OCI-LY1 (cell line): ENCODE data around the gene CRP.
"Not testable (repeated sequence)": the region's sequence is repeated elsewhere in the genome, so short reads cannot be mapped to it uniquely, and the experiment has no call there.

Experiments
- H2AFZ ChIP-seq: fragments of 200-600 bp; sonication (generic), shearing (Covaris generic); 2 replicates; pipeline ENCODE4 v1.6.0; 2014; ENCODE audit warnings: antibody characterized with exemption, mild to moderate bottlenecking, low read length
- H3F3A ChIP-seq: fragments of 200-600 bp; sonication (generic), shearing (Covaris generic); 2 replicates; pipeline ENCODE4 v1.6.0; 2014; ENCODE audit warnings: mild to moderate bottlenecking, antibody characterized with exemption, low read length, moderate library complexity; ENCODE audit not compliant: insufficient read depth
- H3K27ac ChIP-seq: fragments of 200-600 bp; sonication (generic); 2 replicates; pipeline ENCODE4 v1.5.1; 2014; ENCODE audit warnings: low read length, mixed run types, mild to moderate bottlenecking, low read depth; ENCODE audit not compliant: poor library complexity, severe bottlenecking
- H3K27me3 ChIP-seq: fragments of 200-600 bp; sonication (generic); 2 replicates; pipeline ENCODE4 v1.6.0; 2014; ENCODE audit warnings: antibody characterized with exemption, mild to moderate bottlenecking, low read length, moderate library complexity; ENCODE audit not compliant: insufficient read depth
- H3K36me3 ChIP-seq: fragments of 200-600 bp; sonication (generic); 2 replicates; pipeline ENCODE4 v1.6.1; 2014; ENCODE audit warnings: mild to moderate bottlenecking, antibody characterized with exemption, low read length, moderate library complexity, mixed read lengths; ENCODE audit not compliant: insufficient read depth
- H3K4me1 ChIP-seq: fragments of 200-600 bp; sonication (generic); 2 replicates; pipeline ENCODE4 v1.5.1; 2014; ENCODE audit warnings: mild to moderate bottlenecking, low read length, moderate library complexity; ENCODE audit not compliant: insufficient read depth, severe bottlenecking
- H3K4me2 ChIP-seq: fragments of 200-600 bp; sonication (generic), shearing (Covaris generic); 2 replicates; pipeline ENCODE4 v1.6.1; 2014; ENCODE audit warnings: low read length
- H3K4me3 ChIP-seq: fragments of 200-600 bp; sonication (generic); 2 replicates; pipeline ENCODE4 v1.5.1; 2014; ENCODE audit warnings: low read length, low read depth, mild to moderate bottlenecking, mixed read lengths; ENCODE audit not compliant: poor library complexity, severe bottlenecking
- H3K79me2 ChIP-seq: fragments of 200-600 bp; shearing (Covaris generic); 2 replicates; pipeline ENCODE4 v1.6.1; 2016; ENCODE audit warnings: mixed run types, low read length, mixed read lengths; ENCODE audit not compliant: insufficient read depth
- H3K9ac ChIP-seq: fragments of 200-600 bp; sonication (generic), shearing (Covaris generic); 2 replicates; pipeline ENCODE4 v1.6.1; 2014; ENCODE audit warnings: mild to moderate bottlenecking, low read length, mixed read lengths
- H3K9me2 ChIP-seq: fragments of 200-600 bp; sonication (generic), shearing (Covaris generic); 2 replicates; pipeline ENCODE4 v1.6.1; 2014; ENCODE audit warnings: low read depth, mild to moderate bottlenecking, low read length, mixed read lengths
- H3K9me3 ChIP-seq: fragments of 200-600 bp; shearing (Covaris generic); 2 replicates; pipeline ENCODE4 v1.6.1; 2014; ENCODE audit warnings: low read length, mixed read lengths
- H4K20me1 ChIP-seq: fragments of 200-600 bp; sonication (generic), shearing (Covaris generic); 2 replicates; pipeline ENCODE4 v1.6.0; 2016; ENCODE audit warnings: mild to moderate bottlenecking, low read length; ENCODE audit not compliant: insufficient read depth
- EZH2 ChIP-seq: fragments of 200-600 bp; sonication (generic), shearing (Covaris generic); IDR thresholded peaks from 2 replicates; pipeline ENCODE4 v1.8.0; 2017; ENCODE audit warnings: borderline replicate concordance, mixed run types, mild to moderate bottlenecking, antibody characterized with exemption, low read length, moderate library complexity, mixed read lengths
- TF ChIP-seq, protein P1 (sequence below): fragments of 200-600 bp; sonication (generic), shearing (Covaris generic); IDR thresholded peaks from 2 replicates; pipeline ENCODE4 v1.5.1; 2017; ENCODE audit warnings: mild to moderate bottlenecking, antibody characterized with exemption, low read length, moderate library complexity, mixed read lengths

CRP gene

DNA sequence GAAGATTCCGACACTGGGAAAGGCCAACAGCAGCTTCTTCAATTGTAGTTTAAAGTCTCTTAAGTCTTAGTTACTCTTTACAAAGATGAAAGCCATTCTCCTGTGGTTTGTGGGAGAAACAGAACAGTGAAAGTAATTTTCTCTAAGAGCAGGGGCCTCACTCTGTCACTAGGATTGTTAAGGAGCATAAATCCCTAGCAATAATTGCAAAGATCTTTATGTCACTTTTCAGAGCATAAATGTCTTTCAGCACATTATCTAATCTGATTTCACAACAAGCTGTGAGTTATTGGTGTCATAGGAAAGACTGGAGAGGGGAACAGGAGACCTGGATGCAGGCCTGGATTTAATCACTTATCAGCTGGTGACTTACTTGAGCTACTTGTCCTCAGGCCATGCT, 34.0 kb upstream of the CRP start:
- TF ChIP-seq, protein P1, sequence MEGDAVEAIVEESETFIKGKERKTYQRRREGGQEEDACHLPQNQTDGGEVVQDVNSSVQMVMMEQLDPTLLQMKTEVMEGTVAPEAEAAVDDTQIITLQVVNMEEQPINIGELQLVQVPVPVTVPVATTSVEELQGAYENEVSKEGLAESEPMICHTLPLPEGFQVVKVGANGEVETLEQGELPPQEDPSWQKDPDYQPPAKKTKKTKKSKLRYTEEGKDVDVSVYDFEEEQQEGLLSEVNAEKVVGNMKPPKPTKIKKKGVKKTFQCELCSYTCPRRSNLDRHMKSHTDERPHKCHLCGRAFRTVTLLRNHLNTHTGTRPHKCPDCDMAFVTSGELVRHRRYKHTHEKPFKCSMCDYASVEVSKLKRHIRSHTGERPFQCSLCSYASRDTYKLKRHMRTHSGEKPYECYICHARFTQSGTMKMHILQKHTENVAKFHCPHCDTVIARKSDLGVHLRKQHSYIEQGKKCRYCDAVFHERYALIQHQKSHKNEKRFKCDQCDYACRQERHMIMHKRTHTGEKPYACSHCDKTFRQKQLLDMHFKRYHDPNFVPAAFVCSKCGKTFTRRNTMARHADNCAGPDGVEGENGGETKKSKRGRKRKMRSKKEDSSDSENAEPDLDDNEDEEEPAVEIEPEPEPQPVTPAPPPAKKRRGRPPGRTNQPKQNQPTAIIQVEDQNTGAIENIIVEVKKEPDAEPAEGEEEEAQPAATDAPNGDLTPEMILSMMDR, result no peak
- TF ChIP-seq EZH2, result no peak
- Histone ChIP-seq H2AFZ (no peak overlapping the region), H3K4me1 (no peaks in the 10 kb centered on the region), H3K4me2 (no peak overlapping the region), H3K79me2 (no peaks in the 10 kb centered on the region), H3K4me3 (no peak overlapping the region), H3K9me2 (no peaks in the 10 kb centered on the region), H3K9me3 (no peaks in the 10 kb centered on the region), H3K27ac (no peak overlapping the region), H4K20me1 (no peaks in the 10 kb centered on the region), H3F3A (no peaks in the 10 kb centered on the region), H3K27me3 (no peaks in the 10 kb centered on the region), H3K36me3 (no peaks in the 10 kb centered on the region), H3K9ac (no peak overlapping the region)

DNA sequence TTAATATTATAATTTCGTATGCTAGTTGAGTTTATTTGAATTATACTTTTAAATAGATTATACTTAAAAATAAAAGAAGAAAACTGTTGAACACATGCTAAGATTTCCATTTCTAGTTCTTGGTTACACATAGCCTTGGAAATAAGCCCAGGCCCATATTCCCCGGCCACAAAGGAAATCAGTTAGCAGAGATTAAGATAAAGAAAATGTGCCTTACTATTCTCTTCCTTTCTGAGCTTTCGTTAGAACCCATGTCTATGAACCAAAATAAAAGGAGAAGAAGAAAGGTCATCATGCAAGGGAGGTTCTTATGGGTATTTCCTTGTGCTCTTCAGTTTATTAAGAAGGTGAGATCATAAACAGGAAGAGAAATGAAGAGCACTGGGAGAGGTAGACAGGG, 32.3 kb upstream of the CRP start:
- no peak overlapping the region for H3K4me2 ChIP-seq
- no peaks in the 10 kb centered on the region for H4K20me1 ChIP-seq
- H3K9me2 ChIP-seq, result no peaks in the 10 kb centered on the region
- H3K36me3 ChIP-seq, result no peaks in the 10 kb centered on the region
- no peak overlapping the region for H2AFZ ChIP-seq
- H3K27ac ChIP-seq, result no peak overlapping the region
- no peaks in the 10 kb centered on the region for H3K27me3 ChIP-seq
- no peak overlapping the region for H3K4me3 ChIP-seq
- H3K9me3 ChIP-seq, result no peaks in the 10 kb centered on the region
- no peaks in the 10 kb centered on the region for H3K4me1 ChIP-seq
- H3F3A ChIP-seq, result no peaks in the 10 kb centered on the region
- TF ChIP-seq, protein P1, result no peak
- no peak for TF ChIP-seq EZH2
- H3K9ac ChIP-seq, result no peak overlapping the region
- no peaks in the 10 kb centered on the region for H3K79me2 ChIP-seq

DNA sequence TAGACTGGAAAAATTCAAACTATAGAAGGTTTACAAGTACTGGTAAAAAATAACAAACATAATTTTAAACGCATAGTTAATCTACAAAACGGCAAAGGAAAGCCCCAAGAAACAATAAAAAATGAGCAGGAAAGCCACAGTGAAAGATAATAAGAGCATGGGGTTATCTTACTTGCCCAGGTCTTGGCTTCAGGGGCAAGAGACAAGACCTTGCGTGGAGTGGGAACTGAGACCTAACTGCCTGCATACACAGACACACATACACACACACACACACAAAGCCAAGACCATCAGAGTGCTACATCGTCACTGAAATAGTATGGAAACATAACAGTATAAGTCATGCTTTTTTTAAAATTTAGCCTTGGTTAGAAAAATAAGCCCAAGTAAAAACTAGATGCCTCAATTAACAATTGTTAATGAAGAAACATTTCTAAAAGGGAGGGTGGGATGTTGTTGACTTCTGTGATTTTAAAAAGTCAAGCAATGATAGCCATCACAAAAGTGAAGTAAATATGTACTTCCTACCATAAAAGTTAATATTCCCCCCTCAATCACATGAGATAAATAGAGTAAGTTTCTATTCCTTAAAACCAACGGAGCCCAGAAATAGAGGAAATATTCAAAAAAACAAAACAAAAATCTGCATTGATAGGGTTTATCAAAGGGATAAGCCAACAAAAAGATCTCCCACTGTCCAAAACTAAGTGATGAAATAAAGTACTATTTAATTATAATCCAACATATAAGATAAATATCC, 29.4 kb upstream of the CRP start:
- no peak for TF ChIP-seq EZH2
- no peak overlapping the region for H3K27ac ChIP-seq
- no peak overlapping the region for H3K4me2 ChIP-seq
- H3K36me3 ChIP-seq, result no peaks in the 10 kb centered on the region
- H3K27me3 ChIP-seq, result no peaks in the 10 kb centered on the region
- no peak overlapping the region for H2AFZ ChIP-seq
- no peak overlapping the region for H3K9ac ChIP-seq
- H3F3A ChIP-seq, result no peaks in the 10 kb centered on the region
- H4K20me1 ChIP-seq, result no peaks in the 10 kb centered on the region
- H3K4me3 ChIP-seq, result no peak overlapping the region
- H3K79me2 ChIP-seq, result no peaks in the 10 kb centered on the region
- H3K9me3 ChIP-seq, result no peaks in the 10 kb centered on the region
- H3K9me2 ChIP-seq, result no peaks in the 10 kb centered on the region
- H3K4me1 ChIP-seq, result no peaks in the 10 kb centered on the region

DNA sequence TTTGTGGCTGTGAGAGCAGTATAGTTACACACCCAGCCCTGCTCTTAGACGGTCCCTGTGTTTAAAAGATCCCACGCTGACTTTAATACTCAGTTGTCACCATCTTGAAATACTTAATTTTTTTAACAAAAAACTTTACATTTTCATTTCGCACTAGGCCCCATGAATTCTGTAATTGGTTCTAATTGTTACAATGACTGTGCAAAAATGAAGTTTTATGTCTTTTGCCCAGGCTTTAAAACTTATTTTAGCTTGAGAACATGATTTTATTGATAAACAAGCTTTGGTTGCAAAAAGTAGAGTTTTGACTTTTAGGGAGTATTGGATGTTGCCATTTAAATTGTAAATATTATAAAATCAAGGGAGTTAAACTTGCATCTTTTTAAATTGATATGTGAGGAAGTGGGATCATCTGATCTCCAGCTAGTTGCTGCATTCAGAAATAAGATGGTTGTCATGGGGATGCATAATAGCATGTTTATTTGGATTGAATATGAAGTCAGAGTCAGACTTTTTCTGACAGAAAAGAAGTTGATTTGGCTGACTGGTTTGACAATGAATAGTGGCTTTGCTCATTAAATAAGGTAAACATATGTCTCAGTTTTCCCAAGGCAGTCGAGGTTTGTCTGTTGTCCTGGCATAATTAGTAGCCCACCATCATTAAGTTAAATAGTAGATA, 23.0 kb upstream of the CRP start:
- Histone ChIP-seq H3K79me2 (no peaks in the 10 kb centered on the region), H3K9me2 (no peaks in the 10 kb centered on the region), H3K4me1 (no peaks in the 10 kb centered on the region), H3F3A (no peaks in the 10 kb centered on the region), H3K9ac (no peak overlapping the region), H4K20me1 (no peaks in the 10 kb centered on the region), H3K4me2 (no peak overlapping the region), H3K27me3 (no peaks in the 10 kb centered on the region), H3K4me3 (no peak overlapping the region), H3K9me3 (no peaks in the 10 kb centered on the region), H2AFZ (no peak overlapping the region), H3K36me3 (no peaks in the 10 kb centered on the region), H3K27ac (no peak overlapping the region)
- TF ChIP-seq EZH2, result no peak
- TF ChIP-seq, protein P1, result no peak

DNA sequence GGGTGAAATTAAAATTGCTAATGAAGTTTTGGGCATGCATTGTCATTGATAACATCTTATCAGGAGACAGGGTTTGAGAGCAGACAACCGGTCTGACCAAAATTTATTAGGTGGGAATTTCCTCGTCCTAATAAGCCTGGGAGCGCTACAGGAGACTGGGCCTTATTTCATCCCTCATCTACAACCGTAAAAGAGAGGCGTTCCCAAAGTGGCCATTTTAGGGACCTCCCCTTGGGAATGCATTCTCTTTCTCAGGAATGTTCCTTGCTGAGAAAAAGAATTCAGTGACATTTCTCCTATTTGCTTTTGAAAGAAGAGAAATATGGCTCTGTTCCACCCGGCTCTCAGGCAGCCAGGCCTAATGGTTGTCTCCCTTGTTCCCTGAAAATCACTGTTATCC, 8.8 kb upstream of the CRP start:
- H3K36me3 ChIP-seq, H3K4me3 ChIP-seq, H3K27ac ChIP-seq, H3K79me2 ChIP-seq, H3F3A ChIP-seq, H3K9ac ChIP-seq, H3K4me1 ChIP-seq, H4K20me1 ChIP-seq, H3K9me3 ChIP-seq, H3K4me2 ChIP-seq, H2AFZ ChIP-seq, H3K9me2 ChIP-seq, H3K27me3 ChIP-seq: not testable (repeated sequence)
